HEK293 (cell line): ENCODE data around the gene ZNF529.

ENCODE experiments used
- GFI1B ChIP-seq: fragments of 450-650 bp; formaldehyde crosslinking; IDR thresholded peaks from 2 replicates; pipeline ENCODE4 v1.5.1; 2016; ENCODE audit warnings: missing biosample characterization, missing genetic modification characterization
- HOXC10 ChIP-seq: sonication (generic); formaldehyde crosslinking; IDR thresholded peaks from 2 replicates; pipeline ENCODE4 v1.8.1; 2023; ENCODE audit warnings: mild to moderate bottlenecking, missing genetic modification reagents
- MYNN ChIP-seq: fragments of 450-650 bp; formaldehyde crosslinking; IDR thresholded peaks from 2 replicates; pipeline ENCODE4 v1.5.1; 2016; ENCODE audit warnings: missing biosample characterization, missing genetic modification characterization, borderline replicate concordance
- MZF1 ChIP-seq: fragments of 450-650 bp; formaldehyde crosslinking; IDR thresholded peaks from 2 replicates; pipeline ENCODE4 v1.5.1; 2017; ENCODE audit warnings: missing biosample characterization, missing genetic modification characterization, borderline replicate concordance
- OVOL3 ChIP-seq: fragments of 450-650 bp; formaldehyde crosslinking; IDR thresholded peaks from 2 replicates; pipeline ENCODE4 v1.5.1; 2016; ENCODE audit warnings: missing biosample characterization, missing genetic modification characterization
- REPIN1 ChIP-seq: fragments of 450-650 bp; formaldehyde crosslinking; IDR thresholded peaks from 2 replicates; pipeline ENCODE4 v1.5.1; 2017; ENCODE audit warnings: missing biosample characterization, missing genetic modification characterization, low read depth
- SCRT1 ChIP-seq: fragments of 450-650 bp; formaldehyde crosslinking; IDR thresholded peaks from 2 replicates; pipeline ENCODE4 v1.5.1; 2016; ENCODE audit warnings: missing biosample characterization, missing genetic modification characterization, borderline replicate concordance
- SCRT2 ChIP-seq: fragments of 450-650 bp; formaldehyde crosslinking; IDR thresholded peaks from 2 replicates; pipeline ENCODE4 v1.5.1; 2016; ENCODE audit warnings: missing biosample characterization, missing genetic modification characterization
- YY1 ChIP-seq: fragments of 450-650 bp; formaldehyde crosslinking; IDR thresholded peaks from 2 replicates; pipeline ENCODE4 v1.5.1; 2018; ENCODE audit warnings: missing biosample characterization, missing genetic modification characterization
- ZBTB17 ChIP-seq: fragments of 450-650 bp; formaldehyde crosslinking; IDR thresholded peaks from 2 replicates; pipeline ENCODE4 v1.5.1; 2016; ENCODE audit warnings: missing biosample characterization, missing genetic modification characterization
- ZBTB44 ChIP-seq: fragments of 450-650 bp; IDR thresholded peaks from 2 replicates; pipeline ENCODE4 v1.5.1; 2018; ENCODE audit warnings: missing biosample characterization, mild to moderate bottlenecking, missing genetic modification characterization
- ZFHX2 ChIP-seq: fragments of 450-650 bp; formaldehyde crosslinking; conservative IDR thresholded peaks from 2 replicates; pipeline ENCODE4 v1.5.1; 2016; ENCODE audit warnings: missing biosample characterization, missing genetic modification characterization
- ZNF10 ChIP-seq: fragments of 450-650 bp; formaldehyde crosslinking; IDR thresholded peaks from 2 replicates; pipeline ENCODE4 v1.5.1; 2017; ENCODE audit warnings: missing biosample characterization, missing genetic modification characterization
- ZNF121 ChIP-seq: fragments of 450-650 bp; formaldehyde crosslinking; IDR thresholded peaks from 2 replicates; pipeline ENCODE4 v1.5.1; 2016; ENCODE audit warnings: missing biosample characterization, missing genetic modification characterization
- ZNF18 ChIP-seq: fragments of 450-650 bp; formaldehyde crosslinking; IDR thresholded peaks from 2 replicates; pipeline ENCODE4 v1.5.1; 2016; ENCODE audit warnings: missing biosample characterization, missing genetic modification characterization
- ZNF2 ChIP-seq: fragments of 450-650 bp; formaldehyde crosslinking; IDR thresholded peaks from 2 replicates; pipeline ENCODE4 v1.5.1; 2016; ENCODE audit warnings: missing biosample characterization, missing genetic modification characterization
- ZNF211 ChIP-seq: fragments of 450-650 bp; formaldehyde crosslinking; IDR thresholded peaks from 2 replicates; pipeline ENCODE4 v1.5.1; 2016; ENCODE audit warnings: low read depth, missing biosample characterization, missing genetic modification characterization
- ZNF214 ChIP-seq: fragments of 450-650 bp; formaldehyde crosslinking; IDR thresholded peaks from 2 replicates; pipeline ENCODE4 v1.5.1; 2017; ENCODE audit warnings: missing biosample characterization, mild to moderate bottlenecking, missing genetic modification characterization, borderline replicate concordance
- ZNF221 ChIP-seq: fragments of 450-650 bp; formaldehyde crosslinking; IDR thresholded peaks from 2 replicates; pipeline ENCODE4 v1.5.1; 2017; ENCODE audit warnings: missing biosample characterization, missing genetic modification characterization, borderline replicate concordance
- ZNF366 ChIP-seq: fragments of 450-650 bp; formaldehyde crosslinking; conservative IDR thresholded peaks from 2 replicates; pipeline ENCODE4 v1.5.1; 2016; ENCODE audit warnings: missing biosample characterization, missing genetic modification characterization
- ZNF555 ChIP-seq: fragments of 450-650 bp; formaldehyde crosslinking; conservative IDR thresholded peaks from 2 replicates; pipeline ENCODE4 v1.5.1; 2017; ENCODE audit warnings: missing biosample characterization, mild to moderate bottlenecking, missing genetic modification characterization, inconsistent platforms
- ZNF596 ChIP-seq: fragments of 450-650 bp; IDR thresholded peaks from 2 replicates; pipeline ENCODE4 v1.5.0; 2018; ENCODE audit warnings: missing biosample characterization, mild to moderate bottlenecking, missing genetic modification characterization, moderate library complexity
- ZNF610 ChIP-seq: fragments of 450-650 bp; formaldehyde crosslinking; IDR thresholded peaks from 2 replicates; pipeline ENCODE4 v1.5.1; 2016; ENCODE audit warnings: missing biosample characterization, missing genetic modification characterization, borderline replicate concordance
- ZNF664 ChIP-seq: fragments of 450-650 bp; formaldehyde crosslinking; IDR thresholded peaks from 2 replicates; pipeline ENCODE4 v1.5.1; 2016; ENCODE audit warnings: missing biosample characterization, missing genetic modification characterization
- ZNF670 ChIP-seq: fragments of 450-650 bp; formaldehyde crosslinking; IDR thresholded peaks from 2 replicates; pipeline ENCODE4 v1.5.1; 2016; ENCODE audit warnings: missing biosample characterization, missing genetic modification characterization, low read depth
- ZNF701 ChIP-seq: fragments of 450-650 bp; formaldehyde crosslinking; IDR thresholded peaks from 2 replicates; pipeline ENCODE4 v1.5.1; 2016; ENCODE audit warnings: missing biosample characterization, missing genetic modification characterization
- ZNF776 ChIP-seq: fragments of 450-650 bp; formaldehyde crosslinking; IDR thresholded peaks from 2 replicates; pipeline ENCODE4 v1.5.0; 2017; ENCODE audit warnings: missing biosample characterization, missing genetic modification characterization, borderline replicate concordance
- TF ChIP-seq, protein P1 (sequence below): fragments of 450-650 bp; formaldehyde crosslinking; IDR thresholded peaks from 2 replicates; pipeline ENCODE4 v1.5.1; 2017; ENCODE audit warnings: missing biosample characterization, missing genetic modification characterization
- TF ChIP-seq, protein P2 (sequence below): fragments of 450-650 bp; formaldehyde crosslinking; IDR thresholded peaks from 2 replicates; pipeline ENCODE4 v1.5.1; 2016; ENCODE audit warnings: missing biosample characterization, missing genetic modification characterization
- TF ChIP-seq, protein P3 (sequence below): fragments of 450-650 bp; formaldehyde crosslinking; IDR thresholded peaks from 2 replicates; pipeline ENCODE4 v1.5.1; 2016; ENCODE audit warnings: missing biosample characterization, missing genetic modification characterization, borderline replicate concordance
- TF ChIP-seq, protein P4 (sequence below): fragments of 450-650 bp; formaldehyde crosslinking; IDR thresholded peaks from 2 replicates; pipeline ENCODE4 v1.5.1; 2016; ENCODE audit warnings: missing biosample characterization, missing genetic modification characterization

Gene ZNF529

DNA sequence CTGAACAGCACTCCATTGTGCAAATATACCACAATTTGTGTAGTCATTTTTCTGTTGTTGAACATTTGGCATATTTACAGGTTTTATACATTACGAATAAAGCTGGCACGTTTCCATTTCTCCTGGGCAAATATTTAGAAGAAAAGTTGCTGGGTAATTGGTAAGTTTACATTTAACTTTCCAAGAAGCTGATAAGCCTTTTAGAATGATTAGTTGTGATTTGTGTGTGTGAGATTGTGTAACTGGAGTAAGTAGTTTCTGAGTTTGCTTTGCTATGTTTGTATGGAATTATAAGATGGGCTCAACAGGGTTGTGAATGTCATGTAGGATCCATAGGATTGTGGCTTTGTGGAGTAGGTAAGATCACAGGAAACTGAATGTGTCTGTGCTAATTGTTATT is 1.6 kb upstream of the ZNF529 start (continued):
- TF ChIP-seq, protein P1, sequence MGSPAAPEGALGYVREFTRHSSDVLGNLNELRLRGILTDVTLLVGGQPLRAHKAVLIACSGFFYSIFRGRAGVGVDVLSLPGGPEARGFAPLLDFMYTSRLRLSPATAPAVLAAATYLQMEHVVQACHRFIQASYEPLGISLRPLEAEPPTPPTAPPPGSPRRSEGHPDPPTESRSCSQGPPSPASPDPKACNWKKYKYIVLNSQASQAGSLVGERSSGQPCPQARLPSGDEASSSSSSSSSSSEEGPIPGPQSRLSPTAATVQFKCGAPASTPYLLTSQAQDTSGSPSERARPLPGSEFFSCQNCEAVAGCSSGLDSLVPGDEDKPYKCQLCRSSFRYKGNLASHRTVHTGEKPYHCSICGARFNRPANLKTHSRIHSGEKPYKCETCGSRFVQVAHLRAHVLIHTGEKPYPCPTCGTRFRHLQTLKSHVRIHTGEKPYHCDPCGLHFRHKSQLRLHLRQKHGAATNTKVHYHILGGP: no peak
- TF ChIP-seq ZNF221 (tag by site-specific recombination) (no peak), ZNF121 (tag by site-specific recombination) (no peak), ZNF776 (no peak), MZF1 (tag by site-specific recombination) (no peak), ZNF366 (no peak), ZNF670 (no peak), ZNF596 (tag by site-specific recombination) (no peak), ZNF214 (tag by site-specific recombination) (no peak), ZNF2 (peak; percentile 74; the same call in 1 of the 2 replicates), HOXC10 (CRISPR knock-in tag) (no peak), ZFHX2 (tag by site-specific recombination) (no peak), ZNF555 (no peak), SCRT2 (tag by site-specific recombination) (peak; percentile 67), ZNF10 (tag by site-specific recombination) (no peak), ZNF211 (tag by site-specific recombination) (no peak), MYNN (tag by site-specific recombination) (no peak), SCRT1 (tag by site-specific recombination) (no peak), ZNF701 (no peak), ZBTB44 (tag by site-specific recombination) (no peak), OVOL3 (tag by site-specific recombination) (no peak), REPIN1 (no peak), ZNF610 (tag by site-specific recombination) (no peak), GFI1B (tag by site-specific recombination) (peak; percentile 73; the same call in 1 of the 2 replicates), ZNF664 (0 out of 2 replicates have a peak, but pooled peaks have one; percentile 74), YY1 (no peak), ZBTB17 (tag by site-specific recombination) (peak; percentile 52), ZNF18 (tag by site-specific recombination) (no peak)
- TF ChIP-seq, protein P2, sequence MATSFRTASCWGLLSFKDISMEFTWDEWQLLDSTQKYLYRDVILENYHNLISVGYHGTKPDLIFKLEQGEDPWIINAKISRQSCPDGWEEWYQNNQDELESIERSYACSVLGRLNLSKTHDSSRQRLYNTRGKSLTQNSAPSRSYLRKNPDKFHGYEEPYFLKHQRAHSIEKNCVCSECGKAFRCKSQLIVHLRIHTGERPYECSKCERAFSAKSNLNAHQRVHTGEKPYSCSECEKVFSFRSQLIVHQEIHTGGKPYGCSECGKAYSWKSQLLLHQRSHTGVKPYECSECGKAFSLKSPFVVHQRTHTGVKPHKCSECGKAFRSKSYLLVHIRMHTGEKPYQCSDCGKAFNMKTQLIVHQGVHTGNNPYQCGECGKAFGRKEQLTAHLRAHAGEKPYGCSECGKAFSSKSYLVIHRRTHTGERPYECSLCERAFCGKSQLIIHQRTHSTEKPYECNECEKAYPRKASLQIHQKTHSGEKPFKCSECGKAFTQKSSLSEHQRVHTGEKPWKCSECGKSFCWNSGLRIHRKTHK: no peak
- TF ChIP-seq, protein P3, sequence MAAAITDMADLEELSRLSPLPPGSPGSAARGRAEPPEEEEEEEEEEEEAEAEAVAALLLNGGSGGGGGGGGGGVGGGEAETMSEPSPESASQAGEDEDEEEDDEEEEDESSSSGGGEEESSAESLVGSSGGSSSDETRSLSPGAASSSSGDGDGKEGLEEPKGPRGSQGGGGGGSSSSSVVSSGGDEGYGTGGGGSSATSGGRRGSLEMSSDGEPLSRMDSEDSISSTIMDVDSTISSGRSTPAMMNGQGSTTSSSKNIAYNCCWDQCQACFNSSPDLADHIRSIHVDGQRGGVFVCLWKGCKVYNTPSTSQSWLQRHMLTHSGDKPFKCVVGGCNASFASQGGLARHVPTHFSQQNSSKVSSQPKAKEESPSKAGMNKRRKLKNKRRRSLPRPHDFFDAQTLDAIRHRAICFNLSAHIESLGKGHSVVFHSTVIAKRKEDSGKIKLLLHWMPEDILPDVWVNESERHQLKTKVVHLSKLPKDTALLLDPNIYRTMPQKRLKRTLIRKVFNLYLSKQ: no peak
- TF ChIP-seq, protein P4, sequence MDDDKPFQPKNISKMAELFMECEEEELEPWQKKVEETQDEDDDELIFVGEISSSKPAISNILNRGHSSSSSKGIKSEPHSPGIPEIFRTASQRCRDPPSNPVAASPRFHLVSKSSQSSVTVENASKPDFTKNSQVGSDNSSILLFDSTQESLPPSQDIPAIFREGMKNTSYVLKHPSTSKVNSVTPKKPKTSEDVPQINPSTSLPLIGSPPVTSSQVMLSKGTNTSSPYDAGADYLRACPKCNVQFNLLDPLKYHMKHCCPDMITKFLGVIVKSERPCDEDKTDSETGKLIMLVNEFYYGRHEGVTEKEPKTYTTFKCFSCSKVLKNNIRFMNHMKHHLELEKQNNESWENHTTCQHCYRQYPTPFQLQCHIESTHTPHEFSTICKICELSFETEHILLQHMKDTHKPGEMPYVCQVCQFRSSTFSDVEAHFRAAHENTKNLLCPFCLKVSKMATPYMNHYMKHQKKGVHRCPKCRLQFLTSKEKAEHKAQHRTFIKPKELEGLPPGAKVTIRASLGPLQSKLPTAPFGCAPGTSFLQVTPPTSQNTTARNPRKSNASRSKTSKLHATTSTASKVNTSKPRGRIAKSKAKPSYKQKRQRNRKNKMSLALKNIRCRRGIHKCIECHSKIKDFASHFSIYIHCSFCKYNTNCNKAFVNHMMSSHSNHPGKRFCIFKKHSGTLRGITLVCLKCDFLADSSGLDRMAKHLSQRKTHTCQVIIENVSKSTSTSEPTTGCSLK: no peak
